RWPE2 (cell line): ENCODE results near the gene SLC48A1.
A peak's percentile ranks its signal among the peaks of the same experiment; 100 is the strongest.

Experiments used
- ATAC-seq: fragments of 200-7000 bp; cut with Tn5 transposase; 3 replicates; pipeline ENCODE4 v1.9.1; 2021; ENCODE audit warnings: low read depth
- DNase-seq: peaks from one replicate; pipeline ENCODE4 v3.0.0-alpha.2; 2020; ENCODE audit warnings: low spot score
- H3K27ac ChIP-seq: fragments of 450-650 bp; 2 replicates; pipeline ENCODE4 v1.5.1; 2017; ENCODE audit warnings: mild to moderate bottlenecking; ENCODE audit not compliant: poor library complexity, severe bottlenecking
- H3K27me3 ChIP-seq: fragments of 250-450 bp; sonication (Bioruptor Pico); 2 replicates; pipeline ENCODE4 v1.5.1; 2021; ENCODE audit warnings: mild to moderate bottlenecking, moderate library complexity; ENCODE audit not compliant: insufficient read depth, poor library complexity, severe bottlenecking
- H3K36me3 ChIP-seq: fragments of 250-450 bp; sonication (Bioruptor Pico); 2 replicates; pipeline ENCODE4 v1.5.1; 2020; ENCODE audit warnings: low read depth, mild to moderate bottlenecking, moderate library complexity
- H3K4me1 ChIP-seq: fragments of 250-450 bp; sonication (Bioruptor Pico); 2 replicates; pipeline ENCODE4 v1.5.1; 2021; ENCODE audit warnings: mild to moderate bottlenecking, moderate library complexity; ENCODE audit not compliant: insufficient read depth, poor library complexity, severe bottlenecking
- H3K4me3 ChIP-seq: fragments of 250-450 bp; sonication (Bioruptor Pico); 2 replicates; pipeline ENCODE4 v1.5.1; 2021; ENCODE audit warnings: mild to moderate bottlenecking, moderate library complexity; ENCODE audit not compliant: severe bottlenecking
- H3K9me3 ChIP-seq: fragments of 250-450 bp; sonication (Bioruptor Pico); 2 replicates; pipeline ENCODE4 v1.5.1; 2021; ENCODE audit warnings: mild to moderate bottlenecking, moderate library complexity; ENCODE audit not compliant: severe bottlenecking
- CTCF ChIP-seq: fragments of 450-650 bp; IDR thresholded peaks from one replicate; pipeline ENCODE4 v1.5.1; 2017; ENCODE audit warnings: mild to moderate bottlenecking, moderate library complexity; ENCODE audit not compliant: poor library complexity, severe bottlenecking

The SLC48A1 gene

GRCh38 chr12:47739979-47740378 is 33.1 kb upstream of the SLC48A1 start:
- Histone ChIP-seq H3K27ac (no peak overlapping the region), H3K4me1 (peaks cover 3% of the 10 kb centered on the region), H3K4me3 (no peak overlapping the region), H3K36me3 (no peaks in the 10 kb centered on the region), H3K27me3 (no peaks in the 10 kb centered on the region), H3K9me3 (no peaks in the 10 kb centered on the region)
- DNase-seq: peak; percentile 55
- ATAC-seq: no peak
- TF ChIP-seq CTCF: no peak

- no peaks in the 10 kb centered on the region for H3K27me3 ChIP-seq
- no peak overlapping the region for H3K27ac ChIP-seq
- ATAC-seq: no peak
- DNase-seq: peak; percentile 54
- H3K4me1 ChIP-seq: peaks cover 3% of the 10 kb centered on the region
- H3K4me3 ChIP-seq: no peak overlapping the region
- no peaks in the 10 kb centered on the region for H3K9me3 ChIP-seq
- no peak for TF ChIP-seq CTCF
- no peaks in the 10 kb centered on the region for H3K36me3 ChIP-seq
Observed at GRCh38 chr12:47740606-47741339, 32.3 kb upstream of the SLC48A1 start.

- Histone ChIP-seq H3K4me3 (no peak overlapping the region), H3K27me3 (no peaks in the 10 kb centered on the region), H3K4me1 (peaks cover 3% of the 10 kb centered on the region), H3K27ac (no peak overlapping the region), H3K36me3 (no peaks in the 10 kb centered on the region), H3K9me3 (no peaks in the 10 kb centered on the region)
- peak; percentile 74 for DNase-seq
- no peak for TF ChIP-seq CTCF
- ATAC-seq: no peak
Observed at GRCh38 chr12:47741340-47741703, 31.7 kb upstream of the SLC48A1 start.

GRCh38 chr12:47742253-47742825 is 30.7 kb upstream of the SLC48A1 start:
- H3K9me3 ChIP-seq: no peaks in the 10 kb centered on the region
- DNase-seq (no peak), ATAC-seq (peak; percentile 31; the same call in 2 of the 3 replicates)
- no peak overlapping the region for H3K4me3 ChIP-seq
- peak; percentile 96 for TF ChIP-seq CTCF
- H3K27ac ChIP-seq: no peak overlapping the region
- H3K4me1 ChIP-seq: peaks cover 3% of the 10 kb centered on the region
- no peaks in the 10 kb centered on the region for H3K36me3 ChIP-seq
- no peaks in the 10 kb centered on the region for H3K27me3 ChIP-seq

GRCh38 chr12:47743311-47743860 is 29.7 kb upstream of the SLC48A1 start:
- no peak for TF ChIP-seq CTCF
- H3K27ac ChIP-seq: no peak overlapping the region

More at GRCh38 chr12:47743311-47743860, 29.7 kb upstream of the SLC48A1 start:
- no peak for ATAC-seq
- Histone ChIP-seq H3K9me3 (no peaks in the 10 kb centered on the region), H3K27me3 (no peaks in the 10 kb centered on the region), H3K4me1 (peaks cover 3% of the 10 kb centered on the region), H3K36me3 (peaks cover 5% of the 10 kb centered on the region), H3K4me3 (no peak overlapping the region)
- DNase-seq: no peak
